Right atrium auricular region (tissue), 2 donors: Measurements from ENCODE around the gene ITPR2. TPM values are rescaled to one million over a fixed set of nuclear protein-coding genes. Genes with fewer than 3 reads are reported as not detected.

Experiments
- DNase-seq: peaks from one replicate; pipeline ENCODE4 v3.0.0-alpha.2; 2019; ENCODE audit warnings: low spot score
- H3K27ac ChIP-seq, 2 donors: fragments of 200-600 bp; sonication (generic); 1 replicate in 1 of 2; 2 replicates in 1 of 2; pipeline ENCODE4 v1.5.1; 2016 to 2019
- H3K27me3 ChIP-seq, 2 donors: fragments of 200-600 bp; sonication (generic); one replicate each; pipeline versions ENCODE4 v1.5.1 to v1.6.0; 2017 to 2019
- H3K36me3 ChIP-seq: fragments of 200-600 bp; sonication (generic); one replicate; pipeline ENCODE4 v1.5.1; 2016
- H3K4me1 ChIP-seq, 2 donors: fragments of 200-600 bp; sonication (generic); one replicate each; pipeline versions ENCODE4 v1.5.1 to v1.6.0; 2017 to 2019
- H3K4me3 ChIP-seq, 2 donors: fragments of 200-600 bp; sonication (generic); 1 replicate in 1 of 2; 2 replicates in 1 of 2; pipeline ENCODE4 v1.5.1; 2017 to 2019; ENCODE audit warnings: mild to moderate bottlenecking in 1 of 2, moderate library complexity in 1 of 2
- H3K9me3 ChIP-seq, 2 donors: fragments of 200-600 bp; sonication (generic); one replicate each; pipeline ENCODE4 v1.5.1; 2019
- total RNA-seq, 2 donors: library from RNA; depleted of rRNA; stranded (reverse); fragments of >200 nt; gene quantifications; one replicate each; pipeline ENCODE4 v1.1.0, GENCODE V29; 2016
- TF ChIP-seq, protein P1 (sequence below), 2 donors: fragments of 200-600 bp; sonication (generic); IDR thresholded peaks; one replicate each; pipeline ENCODE4 v1.5.1; 2019; ENCODE audit warnings: antibody characterized with exemption in 2 of 2

Gene ITPR2
- total RNA-seq, 2 donors from 2014 or later = 13.0 to 20.7 TPM

DNA sequence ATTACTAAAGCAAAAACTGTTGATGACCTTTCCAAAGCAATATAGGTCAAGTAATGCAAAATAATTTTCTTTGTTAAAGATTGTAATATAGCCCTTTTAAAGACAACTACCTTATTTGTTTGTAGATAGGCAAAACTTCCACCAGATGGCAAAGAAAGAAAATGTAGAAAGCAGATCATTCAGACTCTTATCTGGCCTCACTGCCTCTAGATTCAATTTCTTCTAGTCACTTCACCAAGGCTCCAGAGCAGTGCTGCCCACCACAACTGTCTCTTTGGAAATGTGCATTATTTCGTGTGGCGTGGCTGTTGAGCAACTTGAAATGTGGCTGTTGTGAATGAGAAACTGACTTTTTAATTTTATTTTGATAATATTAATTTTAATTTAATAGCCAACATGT lies 127.1 kb downstream of the ITPR2 start:
- Histone ChIP-seq H3K4me3 (no peak overlapping the region), H3K4me1 (peaks cover 0 to 19% of the 10 kb centered on the region in 2 donors), H3K27me3 (no peaks in the 10 kb centered on the region), H3K9me3 (no peaks in the 10 kb centered on the region), H3K27ac (no peak overlapping the region), H3K36me3 (peaks cover 2% of the 10 kb centered on the region)
- TF ChIP-seq, protein P1, sequence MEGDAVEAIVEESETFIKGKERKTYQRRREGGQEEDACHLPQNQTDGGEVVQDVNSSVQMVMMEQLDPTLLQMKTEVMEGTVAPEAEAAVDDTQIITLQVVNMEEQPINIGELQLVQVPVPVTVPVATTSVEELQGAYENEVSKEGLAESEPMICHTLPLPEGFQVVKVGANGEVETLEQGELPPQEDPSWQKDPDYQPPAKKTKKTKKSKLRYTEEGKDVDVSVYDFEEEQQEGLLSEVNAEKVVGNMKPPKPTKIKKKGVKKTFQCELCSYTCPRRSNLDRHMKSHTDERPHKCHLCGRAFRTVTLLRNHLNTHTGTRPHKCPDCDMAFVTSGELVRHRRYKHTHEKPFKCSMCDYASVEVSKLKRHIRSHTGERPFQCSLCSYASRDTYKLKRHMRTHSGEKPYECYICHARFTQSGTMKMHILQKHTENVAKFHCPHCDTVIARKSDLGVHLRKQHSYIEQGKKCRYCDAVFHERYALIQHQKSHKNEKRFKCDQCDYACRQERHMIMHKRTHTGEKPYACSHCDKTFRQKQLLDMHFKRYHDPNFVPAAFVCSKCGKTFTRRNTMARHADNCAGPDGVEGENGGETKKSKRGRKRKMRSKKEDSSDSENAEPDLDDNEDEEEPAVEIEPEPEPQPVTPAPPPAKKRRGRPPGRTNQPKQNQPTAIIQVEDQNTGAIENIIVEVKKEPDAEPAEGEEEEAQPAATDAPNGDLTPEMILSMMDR (IDR thresholded peaks at IDR 0.05) = no peak
- DNase-seq = no peak

DNA sequence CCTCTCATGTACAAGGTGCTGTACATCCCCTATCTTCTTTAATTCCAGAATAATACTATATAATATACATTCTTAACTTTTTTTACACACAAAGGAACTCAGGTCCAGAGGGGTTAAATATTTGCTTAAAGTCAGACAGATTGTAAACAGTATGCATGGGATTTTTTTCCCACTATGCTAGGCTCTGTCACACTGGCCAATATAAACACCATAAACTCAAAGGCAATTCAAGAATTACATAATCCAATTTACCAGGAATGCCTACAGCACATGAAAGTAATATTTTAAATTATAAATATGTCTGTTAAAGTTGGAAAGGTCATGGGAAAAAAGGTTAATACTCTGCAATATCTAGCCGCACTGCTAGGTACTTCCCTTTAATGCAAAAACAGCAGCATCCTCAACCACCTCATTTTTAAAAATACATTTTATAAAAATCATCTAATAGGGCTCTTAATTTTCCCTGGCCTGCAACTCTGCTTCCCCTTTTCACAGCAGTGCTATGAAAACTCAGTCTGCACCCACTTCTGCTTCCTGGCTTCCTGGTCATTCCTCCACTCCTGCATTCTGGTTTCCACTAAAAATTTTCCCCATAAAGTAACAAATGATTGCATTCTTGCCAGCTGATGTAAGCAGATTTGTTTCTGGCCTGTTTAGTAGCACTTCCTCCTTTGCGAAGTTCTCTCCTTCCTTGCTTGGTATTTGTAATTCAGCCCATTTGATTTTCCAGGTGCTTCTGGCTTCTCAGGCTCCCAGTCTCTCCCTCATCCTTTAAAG lies 128.1 kb downstream of the ITPR2 start:
- Histone ChIP-seq H3K27me3 (no peaks in the 10 kb centered on the region), H3K4me1 (peaks cover 0 to 19% of the 10 kb centered on the region in 2 donors), H3K36me3 (no peaks in the 10 kb centered on the region), H3K9me3 (no peaks in the 10 kb centered on the region), H3K27ac (no peak overlapping the region), H3K4me3 (no peak overlapping the region)
- DNase-seq = no peak
- TF ChIP-seq, protein P1 (IDR thresholded peaks at IDR 0.05) = no peak

DNA sequence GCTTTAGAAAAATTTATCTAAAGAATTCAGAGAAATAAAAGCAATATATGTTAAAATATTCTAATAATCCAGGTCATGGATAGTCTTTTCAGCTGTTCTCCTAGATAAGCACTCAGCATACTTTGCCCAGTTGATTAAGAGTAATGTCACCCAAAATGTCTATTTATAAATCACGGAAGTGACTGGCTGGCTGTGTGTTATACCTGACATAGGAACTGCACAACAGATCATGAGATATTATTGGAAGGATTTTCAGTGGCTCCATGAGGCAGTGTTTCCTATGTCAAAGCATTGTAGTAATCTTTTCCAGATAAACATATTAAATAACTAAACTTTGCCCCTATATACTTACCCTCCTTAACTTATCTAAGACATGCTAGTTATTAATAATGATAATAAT lies 128.8 kb downstream of the ITPR2 start:
- H3K9me3 ChIP-seq = no peaks in the 10 kb centered on the region
- TF ChIP-seq, protein P1 (IDR thresholded peaks at IDR 0.05) = no peak
- no peaks in the 10 kb centered on the region for H3K27me3 ChIP-seq
- no peaks in the 10 kb centered on the region for H3K36me3 ChIP-seq
- H3K4me1 ChIP-seq = peaks cover 0 to 19% of the 10 kb centered on the region in 2 donors
- DNase-seq = no peak
- H3K4me3 ChIP-seq = no peak overlapping the region
- H3K27ac ChIP-seq = no peak overlapping the region

DNA sequence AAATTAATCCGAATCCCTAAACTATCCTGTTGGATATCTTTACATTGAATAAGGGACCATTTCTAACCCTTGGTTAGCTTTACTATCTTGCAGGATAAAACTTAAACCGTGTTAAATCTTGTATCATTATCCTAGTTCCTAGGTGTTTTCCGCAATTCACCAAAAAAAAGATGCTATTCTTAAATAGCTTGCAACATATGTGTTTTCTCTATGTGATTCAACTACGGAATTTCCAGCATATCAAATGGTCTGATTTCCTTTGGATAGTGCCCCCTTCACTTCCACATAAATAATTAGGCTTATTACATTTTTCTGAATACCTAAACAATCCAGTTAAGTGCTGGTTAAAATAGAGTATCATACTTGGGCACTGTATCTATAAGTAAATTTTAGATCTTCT lies 130.3 kb downstream of the ITPR2 start:
- no peaks in the 10 kb centered on the region for H3K36me3 ChIP-seq
- H3K27ac ChIP-seq = no peak overlapping the region
- H3K27me3 ChIP-seq = no peaks in the 10 kb centered on the region
- peaks cover 0 to 19% of the 10 kb centered on the region in 2 donors for H3K4me1 ChIP-seq
- TF ChIP-seq, protein P1 (IDR thresholded peaks at IDR 0.05) = no peak
- no peak for DNase-seq
- H3K9me3 ChIP-seq = no peaks in the 10 kb centered on the region
- H3K4me3 ChIP-seq = no peak overlapping the region

DNA sequence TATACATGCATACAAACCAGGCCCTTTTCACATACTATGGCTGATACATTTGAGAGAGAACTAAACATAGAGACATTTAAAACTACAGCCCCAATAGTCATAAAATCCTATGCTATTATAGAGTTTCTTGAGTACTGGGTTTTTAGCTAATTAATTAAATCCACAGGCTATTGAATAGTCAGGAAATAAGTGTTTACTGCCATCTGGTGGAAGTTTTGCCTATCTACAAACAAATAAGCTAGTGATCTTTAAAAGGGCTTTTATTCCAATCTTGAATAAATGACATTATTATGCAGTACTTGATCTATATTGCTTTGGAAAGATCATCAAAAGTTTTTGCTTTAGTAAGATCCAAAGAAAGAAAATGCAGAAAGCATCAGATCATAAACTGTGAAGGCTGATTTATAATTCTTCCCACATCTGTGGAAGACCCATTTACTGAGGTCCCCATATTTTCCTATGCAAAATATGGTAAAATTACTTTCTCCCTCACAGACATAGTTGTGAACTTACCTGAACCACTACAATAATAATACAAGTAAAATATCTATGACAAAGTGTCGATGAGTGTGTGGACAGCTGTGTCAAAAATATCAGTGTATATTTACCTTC lies 131.3 kb downstream of the ITPR2 start:
- Histone ChIP-seq H3K4me3 (no peak overlapping the region), H3K4me1 (peaks cover 0 to 19% of the 10 kb centered on the region in 2 donors), H3K36me3 (no peaks in the 10 kb centered on the region), H3K27ac (no peak overlapping the region), H3K27me3 (no peaks in the 10 kb centered on the region), H3K9me3 (no peaks in the 10 kb centered on the region)
- TF ChIP-seq, protein P1 (IDR thresholded peaks at IDR 0.05) = peak; percentile 53 to 72
- DNase-seq = no peak
